OCI-LY1 (cell line): Measurements from ENCODE around the gene BTBD6.

Experiments
- EZH2 ChIP-seq: fragments of 200-600 bp; sonication (generic), shearing (Covaris generic); IDR thresholded peaks from 2 replicates; pipeline ENCODE4 v1.8.0; 2017; ENCODE audit warnings: borderline replicate concordance, mixed run types, mild to moderate bottlenecking, antibody characterized with exemption, low read length, moderate library complexity, mixed read lengths
- TF ChIP-seq, protein P1 (sequence below): fragments of 200-600 bp; sonication (generic), shearing (Covaris generic); IDR thresholded peaks from 2 replicates; pipeline ENCODE4 v1.5.1; 2017; ENCODE audit warnings: mild to moderate bottlenecking, antibody characterized with exemption, low read length, moderate library complexity, mixed read lengths

DNA sequence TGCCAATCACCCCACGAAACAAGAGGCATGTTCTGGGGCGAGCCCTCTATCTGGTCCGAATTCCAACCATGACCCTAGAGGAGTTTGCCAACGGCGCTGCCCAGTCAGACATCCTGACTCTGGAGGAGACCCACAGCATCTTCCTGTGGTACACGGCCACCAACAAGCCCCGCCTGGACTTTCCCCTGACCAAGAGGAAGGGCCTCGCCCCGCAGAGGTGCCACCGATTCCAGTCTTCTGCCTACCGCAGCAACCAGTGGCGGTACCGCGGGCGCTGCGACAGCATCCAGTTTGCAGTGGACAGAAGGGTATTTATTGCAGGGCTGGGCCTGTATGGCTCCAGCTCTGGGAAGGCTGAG lies 1.7 kb downstream of the BTBD6 start:
- TF ChIP-seq, protein P1, sequence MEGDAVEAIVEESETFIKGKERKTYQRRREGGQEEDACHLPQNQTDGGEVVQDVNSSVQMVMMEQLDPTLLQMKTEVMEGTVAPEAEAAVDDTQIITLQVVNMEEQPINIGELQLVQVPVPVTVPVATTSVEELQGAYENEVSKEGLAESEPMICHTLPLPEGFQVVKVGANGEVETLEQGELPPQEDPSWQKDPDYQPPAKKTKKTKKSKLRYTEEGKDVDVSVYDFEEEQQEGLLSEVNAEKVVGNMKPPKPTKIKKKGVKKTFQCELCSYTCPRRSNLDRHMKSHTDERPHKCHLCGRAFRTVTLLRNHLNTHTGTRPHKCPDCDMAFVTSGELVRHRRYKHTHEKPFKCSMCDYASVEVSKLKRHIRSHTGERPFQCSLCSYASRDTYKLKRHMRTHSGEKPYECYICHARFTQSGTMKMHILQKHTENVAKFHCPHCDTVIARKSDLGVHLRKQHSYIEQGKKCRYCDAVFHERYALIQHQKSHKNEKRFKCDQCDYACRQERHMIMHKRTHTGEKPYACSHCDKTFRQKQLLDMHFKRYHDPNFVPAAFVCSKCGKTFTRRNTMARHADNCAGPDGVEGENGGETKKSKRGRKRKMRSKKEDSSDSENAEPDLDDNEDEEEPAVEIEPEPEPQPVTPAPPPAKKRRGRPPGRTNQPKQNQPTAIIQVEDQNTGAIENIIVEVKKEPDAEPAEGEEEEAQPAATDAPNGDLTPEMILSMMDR = no peak
- no peak for TF ChIP-seq EZH2
